GM23248 (cell line): ENCODE results near the gene GPATCH1.

Source experiments
- EZH2 ChIP-seq: fragments of 200-600 bp; sonication (generic); IDR thresholded peaks from 2 replicates; pipeline ENCODE4 v1.6.1; 2018; ENCODE audit warnings: antibody characterized with exemption, mild to moderate bottlenecking; ENCODE audit not compliant: insufficient read depth, poor library complexity, severe bottlenecking
- EZH2phosphoT487 ChIP-seq: fragments of 200-600 bp; sonication (generic); IDR thresholded peaks from 2 replicates; pipeline ENCODE4 v1.6.1; 2018; ENCODE audit warnings: antibody characterized with exemption, moderate library complexity, mild to moderate bottlenecking, low read depth; ENCODE audit not compliant: insufficient read depth

- TF ChIP-seq EZH2phosphoT487 (no peak), EZH2 (no peak)
Measured at GRCh38 chr19:33110137-33110910, 29.3 kb downstream of the GPATCH1 start.
